ENCODE data around the gene MAPK8. TPM values are rescaled to one million over a fixed set of nuclear protein-coding genes. Genes with fewer than 3 reads are reported as not detected.

Gene MAPK8
- total RNA-seq, 6 experiments from 2014 or later: 56.3 to 96.6 (median 74.8) TPM

- Mint-ChIP-seq H3K36me3 (ENCODE audit: low read depth) (peaks cover 14% of the 10 kb centered on the region), H3K9me3 (no peaks in the 10 kb centered on the region), H3K27ac (no peak overlapping the region), H3K4me1 (ENCODE audit: low read depth) (peaks cover 73% of the 10 kb centered on the region), H3K27me3 (ENCODE audit: insufficient read depth) (no peaks in the 10 kb centered on the region), H3K4me3 (no peak overlapping the region)
- DNase-seq: no peak
- TF ChIP-seq CTCF (IDR thresholded peaks at IDR 0.05): no peak
Observed at GRCh38 chr10:48358162-48358561, 51.7 kb downstream of the MAPK8 start.

DNA sequence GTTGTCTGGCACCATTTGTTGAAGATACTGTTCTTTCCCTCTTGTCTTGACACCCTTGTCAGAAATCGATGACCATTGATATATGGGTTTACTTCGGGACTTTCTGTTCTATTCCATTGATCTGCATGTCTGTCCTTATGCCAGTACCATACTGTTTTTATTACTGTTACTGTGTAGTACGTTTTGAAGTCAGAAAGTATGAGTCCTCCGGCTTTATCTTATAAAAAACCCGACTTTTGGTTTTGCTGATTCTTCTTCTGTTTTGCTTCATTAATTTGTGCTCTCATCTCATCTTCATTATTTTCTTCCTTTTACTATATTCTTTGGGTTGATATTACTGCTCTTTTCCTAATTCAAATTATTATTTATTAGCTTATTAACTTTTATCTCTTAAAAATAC is 52.4 kb downstream of the MAPK8 start:
- no peak overlapping the region for H3K27ac Mint-ChIP-seq
- peaks cover 14% of the 10 kb centered on the region for H3K36me3 Mint-ChIP-seq (ENCODE audit: low read depth)
- H3K4me3 Mint-ChIP-seq: no peak overlapping the region
- TF ChIP-seq CTCF (IDR thresholded peaks at IDR 0.05): no peak
- no peaks in the 10 kb centered on the region for H3K27me3 Mint-ChIP-seq (ENCODE audit: insufficient read depth)
- H3K9me3 Mint-ChIP-seq: no peaks in the 10 kb centered on the region
- DNase-seq: no peak
- peaks cover 73% of the 10 kb centered on the region for H3K4me1 Mint-ChIP-seq (ENCODE audit: low read depth)

DNA sequence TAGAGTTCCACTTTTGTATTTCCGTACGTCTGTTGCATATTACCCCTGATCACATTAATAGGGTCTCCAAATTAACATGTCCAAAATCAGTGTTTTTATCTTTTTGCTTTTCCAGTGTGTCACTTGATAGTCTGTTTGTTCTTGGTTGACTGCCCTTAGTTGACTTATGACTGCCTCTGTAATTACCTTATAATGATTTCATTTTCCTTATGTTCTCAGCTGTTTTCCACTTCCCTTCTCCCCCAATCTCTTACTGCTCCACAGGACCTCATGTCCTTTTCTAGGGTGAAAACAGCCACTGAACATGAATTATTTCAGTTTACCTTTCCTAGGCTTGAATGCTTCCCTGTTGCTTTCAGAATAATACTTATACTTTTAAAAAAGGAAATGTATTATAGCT is 54.7 kb downstream of the MAPK8 start:
- TF ChIP-seq CTCF (IDR thresholded peaks at IDR 0.05): no peak
- Mint-ChIP-seq H3K9me3 (no peaks in the 10 kb centered on the region), H3K4me3 (no peak overlapping the region), H3K36me3 (ENCODE audit: low read depth) (peaks cover 10% of the 10 kb centered on the region; the same call in 1 of the 2 replicates), H3K27me3 (ENCODE audit: insufficient read depth) (no peaks in the 10 kb centered on the region), H3K4me1 (ENCODE audit: low read depth) (peaks cover 92% of the 10 kb centered on the region), H3K27ac (peak overlapping the region; percentile 42; the same call in 1 of the 2 replicates)
- DNase-seq: no peak

GRCh38 chr10:48363617-48364355 is 57.3 kb downstream of the MAPK8 start:
- Mint-ChIP-seq H3K4me1 (ENCODE audit: low read depth) (peaks cover 80% of the 10 kb centered on the region), H3K9me3 (no peaks in the 10 kb centered on the region), H3K27me3 (ENCODE audit: insufficient read depth) (no peaks in the 10 kb centered on the region; the same call in 1 of the 2 replicates), H3K27ac (peak overlapping the region; percentile 58), H3K36me3 (ENCODE audit: low read depth) (peaks cover 8% of the 10 kb centered on the region; the same call in 1 of the 2 replicates), H3K4me3 (peak overlapping the region; percentile 63)
- peak; percentile 77 for DNase-seq
- TF ChIP-seq CTCF (IDR thresholded peaks at IDR 0.05): peak; percentile 85

- peak overlapping the region; percentile 63 for H3K4me3 Mint-ChIP-seq
- TF ChIP-seq CTCF (IDR thresholded peaks at IDR 0.05): no peak
- H3K9me3 Mint-ChIP-seq: no peaks in the 10 kb centered on the region
- peaks cover 69% of the 10 kb centered on the region for H3K4me1 Mint-ChIP-seq (ENCODE audit: low read depth)
- peaks cover 8% of the 10 kb centered on the region; the same call in 1 of the 2 replicates for H3K36me3 Mint-ChIP-seq (ENCODE audit: low read depth)
- no peaks in the 10 kb centered on the region; the same call in 1 of the 2 replicates for H3K27me3 Mint-ChIP-seq (ENCODE audit: insufficient read depth)
- H3K27ac Mint-ChIP-seq: peak overlapping the region; percentile 58
- DNase-seq: peak; percentile 46
Observed at GRCh38 chr10:48364659-48365405, 58.4 kb downstream of the MAPK8 start.
